Tibial artery (tissue), 4 donors: ENCODE measurements around the gene INPP5K.
A peak's percentile ranks its signal among the peaks of the same experiment; 100 is the strongest.
"Not testable (repeated sequence)": the region's sequence is repeated elsewhere in the genome, so short reads cannot be mapped to it uniquely, and the experiment has no call there.

ENCODE experiments used
- DNase-seq, 2 donors: peaks; one replicate each; pipeline ENCODE4 v3.0.0-alpha.2; 2019
- H3K27ac ChIP-seq, 2 donors: fragments of 200-600 bp; sonication (generic) in 1 of 2; 1 replicate in 1 of 2; 2 replicates in 1 of 2; pipeline ENCODE4 v1.5.1; 2018 to 2019; ENCODE audit warnings: mild to moderate bottlenecking in 1 of 2
- H3K27me3 ChIP-seq, 2 donors: fragments of 200-600 bp; sonication (generic) in 1 of 2; one replicate each; pipeline versions ENCODE4 v1.5.1 to v1.6.0; 2016 to 2019
- H3K36me3 ChIP-seq, 3 donors: fragments of 200-600 bp; sonication (generic) in 2 of 3; one replicate each; pipeline ENCODE4 v1.5.1; 2016 to 2019; ENCODE audit warnings: mild to moderate bottlenecking in 2 of 3
- H3K4me1 ChIP-seq, 4 donors: fragments of 200-600 bp; sonication (generic) in 2 of 4; 1 replicate in 3 of 4; 2 replicates in 1 of 4; pipeline ENCODE4 v1.5.1; 2016 to 2019
- H3K4me3 ChIP-seq, 2 donors: fragments of 200-600 bp; sonication (generic) in 1 of 2; 1 replicate in 1 of 2; 2 replicates in 1 of 2; pipeline ENCODE4 v1.5.1; 2018 to 2019; ENCODE audit warnings: mild to moderate bottlenecking in 2 of 2
- H3K9me3 ChIP-seq, 3 donors: fragments of 200-600 bp; sonication (generic) in 1 of 3; one replicate each; pipeline ENCODE4 v1.5.1; 2016 to 2019
- CTCF ChIP-seq, 2 experiments: fragments of 200-600 bp in 1 of 2; fragments of 450-650 bp in 1 of 2; IDR thresholded peaks; one replicate each; pipeline ENCODE4 v1.5.1; 2017 to 2019; ENCODE audit warnings: antibody characterized with exemption in 2 of 2, mild to moderate bottlenecking in 1 of 2, moderate library complexity in 1 of 2
- intact Hi-C: fragments of 100-400 bp; cut with DNase I; formaldehyde crosslinking; loops from one replicate; pipeline ENCODE4 v1.15.0; 2023; ENCODE audit warnings: low total_unique reads

Gene INPP5K

DNA sequence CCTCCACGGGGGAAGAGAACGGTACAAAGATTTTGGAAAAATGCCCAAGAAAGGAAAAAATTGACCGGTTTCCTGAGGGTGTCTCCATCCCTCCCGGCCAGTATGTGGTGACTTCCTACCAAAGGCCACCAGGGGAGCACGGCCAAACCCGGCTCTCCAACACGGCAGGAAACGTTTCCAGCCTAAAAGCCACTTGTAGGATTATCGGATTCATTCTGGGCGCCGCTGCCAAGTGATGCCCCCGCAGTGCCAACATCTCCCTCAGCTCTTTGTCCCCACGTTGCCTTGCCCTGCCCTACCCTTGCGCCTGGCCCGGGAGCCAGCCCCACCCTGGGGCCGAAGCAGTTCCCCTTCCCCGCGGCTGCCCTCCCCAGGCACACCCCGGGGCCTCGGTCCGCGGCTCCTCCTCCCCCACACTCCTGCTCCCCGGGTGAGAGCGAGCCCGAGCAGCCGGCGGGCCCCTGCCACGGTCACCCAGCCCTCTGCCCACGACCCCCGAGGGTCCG, 61.1 kb downstream of the INPP5K start:
- H3K4me1 ChIP-seq: peaks cover 0 to 63% (median 44%) of the 10 kb centered on the region in 4 donors

DNA sequence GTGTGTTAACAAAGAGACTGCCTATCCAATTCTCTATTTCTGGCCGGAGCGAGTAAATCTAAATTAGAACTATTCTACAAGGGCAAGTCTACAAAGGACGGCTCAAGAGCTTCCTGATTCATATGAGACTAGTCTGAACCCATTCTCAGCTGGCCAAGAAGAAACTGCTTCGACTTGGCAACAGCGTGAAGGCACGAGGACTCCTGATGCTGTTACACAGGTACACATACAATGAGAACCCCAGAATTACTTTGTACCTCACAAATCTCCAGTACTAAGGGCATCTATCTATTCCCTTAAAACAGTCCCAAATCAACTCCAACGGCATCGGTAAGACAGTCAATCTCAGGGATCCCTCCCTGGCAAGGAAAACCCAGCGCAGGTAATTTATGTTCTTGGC, 61.9 kb downstream of the INPP5K start:
- intact Hi-C loops: no loop called here
- Histone ChIP-seq H3K27me3 (no peaks in the 10 kb centered on the region), H3K4me1 (peaks cover 0 to 61% (median 38%) of the 10 kb centered on the region in 4 donors), H3K4me3 (peak overlapping the region; percentile 92 to 93), H3K36me3 (peaks cover 0 to 12% (median 0%) of the 10 kb centered on the region in 3 donors), H3K27ac (peak overlapping the region; percentile 93 to 96), H3K9me3 (no peaks in the 10 kb centered on the region)
- TF ChIP-seq CTCF (IDR thresholded peaks at IDR 0.05): no peak
- no peak for DNase-seq

More for the DNA sequence above, 61.1 kb downstream of the INPP5K start:
- intact Hi-C loops: loop anchor here (5.0 kb wide), 2 partner anchors 37 to 57 kb away; partner anchors contain the start of gene MYO1C
- peak overlapping the region; percentile 93 to 96 for H3K27ac ChIP-seq
- no peaks in the 10 kb centered on the region for H3K9me3 ChIP-seq
- H3K27me3 ChIP-seq: no peaks in the 10 kb centered on the region
- peak; percentile 73 to 86 for DNase-seq
- TF ChIP-seq CTCF (IDR thresholded peaks at IDR 0.05): peak; percentile 66 to 81
- peaks cover 0 to 12% (median 0%) of the 10 kb centered on the region in 3 donors for H3K36me3 ChIP-seq
- H3K4me3 ChIP-seq: peak overlapping the region; percentile 92 to 93

- DNase-seq, intact Hi-C loops, H3K4me3 ChIP-seq, H3K9me3 ChIP-seq, H3K27me3 ChIP-seq: not testable (repeated sequence)
- peaks cover 0 to 12% (median 0%) of the 10 kb centered on the region in 3 donors for H3K36me3 ChIP-seq
- peak overlapping the region in 1 of 2 donors; percentile 96 for H3K27ac ChIP-seq
- peaks cover 0 to 65% (median 40%) of the 10 kb centered on the region in 4 donors for H3K4me1 ChIP-seq
Measured at GRCh38 chr17:1453694-1454093, 62.7 kb downstream of the INPP5K start.

DNA sequence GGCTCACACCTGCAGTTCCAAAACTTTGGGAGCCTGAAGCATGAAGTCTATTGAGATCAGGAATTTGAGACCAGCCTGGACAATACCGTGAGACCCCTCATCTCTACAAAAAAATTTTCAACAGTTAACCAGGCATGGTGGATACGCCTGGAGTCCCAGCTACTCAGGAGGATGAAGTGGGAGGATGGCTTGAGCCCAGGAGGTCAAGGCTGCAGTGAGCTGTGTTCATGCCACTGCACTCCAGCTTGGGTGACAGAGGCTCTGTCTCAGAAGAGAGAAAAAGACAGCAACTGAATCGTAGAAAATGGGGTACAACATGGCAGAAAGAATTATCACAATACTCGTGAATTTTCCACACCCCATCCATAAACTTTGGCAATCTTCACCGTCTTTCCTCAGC, 63.6 kb downstream of the INPP5K start:
- no peak overlapping the region for H3K27ac ChIP-seq
- no peak for DNase-seq
- no peak overlapping the region for H3K4me3 ChIP-seq
- peaks cover 0 to 12% (median 0%) of the 10 kb centered on the region in 3 donors for H3K36me3 ChIP-seq
- TF ChIP-seq CTCF (IDR thresholded peaks at IDR 0.05): no peak
- intact Hi-C loops: no loop called here
- no peaks in the 10 kb centered on the region for H3K9me3 ChIP-seq
- no peaks in the 10 kb centered on the region for H3K27me3 ChIP-seq
- peaks cover 0 to 71% (median 43%) of the 10 kb centered on the region in 4 donors for H3K4me1 ChIP-seq

- DNase-seq, intact Hi-C loops, H3K27ac ChIP-seq, H3K4me3 ChIP-seq, H3K9me3 ChIP-seq, H3K27me3 ChIP-seq: not testable (repeated sequence)
- Histone ChIP-seq H3K36me3 (peaks cover 0 to 12% (median 0%) of the 10 kb centered on the region in 3 donors), H3K4me1 (peaks cover 0 to 86% (median 51%) of the 10 kb centered on the region in 4 donors)
Measured at GRCh38 chr17:1450261-1450660, 66.2 kb downstream of the INPP5K start.

DNA sequence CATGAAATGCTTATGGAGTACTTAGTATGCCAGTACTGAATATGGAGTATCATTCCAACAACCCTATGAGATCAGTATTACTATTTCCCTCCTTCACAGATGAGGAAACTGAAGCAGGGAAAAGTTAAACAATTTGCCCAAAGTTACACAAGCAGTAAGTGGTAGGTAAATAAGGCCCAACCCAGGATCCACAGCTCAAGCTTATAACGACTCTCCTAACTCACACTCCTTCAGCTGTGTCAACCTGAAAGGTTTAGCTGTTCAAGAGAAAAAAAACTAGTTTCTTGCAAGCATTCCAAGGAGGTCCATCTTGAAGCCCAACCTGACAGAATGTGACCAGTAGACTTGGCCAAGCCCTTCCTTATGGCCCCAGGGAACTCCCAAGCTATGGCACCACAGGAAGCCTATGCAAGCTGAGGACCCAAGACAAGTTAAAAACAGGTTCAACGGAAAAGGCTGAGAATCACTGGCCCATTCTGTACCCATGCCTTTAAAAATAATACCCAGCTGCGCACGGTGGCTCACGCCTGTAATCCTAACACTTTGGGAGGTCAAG, 66.9 kb downstream of the INPP5K start:
- TF ChIP-seq CTCF (IDR thresholded peaks at IDR 0.05): no peak
- no peak overlapping the region for H3K4me3 ChIP-seq
- H3K4me1 ChIP-seq: peaks cover 0 to 85% (median 45%) of the 10 kb centered on the region in 4 donors
- no peaks in the 10 kb centered on the region for H3K9me3 ChIP-seq
- no peak for DNase-seq
- peaks cover 0 to 12% (median 0%) of the 10 kb centered on the region in 3 donors for H3K36me3 ChIP-seq
- intact Hi-C loops: loop anchor here (10.0 kb wide), 1 partner anchor 85 kb away; no protein-coding TSS in a partner anchor
- H3K27ac ChIP-seq: no peak overlapping the region
- no peaks in the 10 kb centered on the region for H3K27me3 ChIP-seq
